Prostate gland (tissue), 2 donors: ENCODE data around the gene C16orf74. TPM values are rescaled to one million over a fixed set of nuclear protein-coding genes. Genes with fewer than 3 reads are reported as not detected.
A peak's percentile ranks its signal among the peaks of the same experiment; 100 is the strongest.

Experiments
- DNase-seq: peaks from one replicate; pipeline ENCODE4 v3.0.0-alpha.2; 2019; ENCODE audit warnings: low spot score
- H3K27ac ChIP-seq, 2 donors: fragments of 200-600 bp; sonication (generic); 2 replicates each; pipeline ENCODE4 v1.5.1; 2017 to 2019
- H3K27me3 ChIP-seq: fragments of 200-600 bp; sonication (generic); replicated peaks from 2 replicates; pipeline ENCODE4 v1.5.1; 2019; ENCODE audit not compliant: insufficient read depth
- H3K36me3 ChIP-seq, 2 donors: fragments of 200-600 bp; sonication (generic); 1 replicate in 1 of 2; 2 replicates in 1 of 2; pipeline versions ENCODE4 v1.5.1 to v1.8.1; 2017 to 2019
- H3K4me1 ChIP-seq: fragments of 200-600 bp; sonication (generic); replicated peaks from 2 replicates; pipeline ENCODE4 v1.5.1; 2019
- H3K4me3 ChIP-seq, 2 donors: fragments of 200-600 bp; sonication (generic); 2 replicates each; pipeline ENCODE4 v1.5.1; 2017 to 2019
- H3K9me3 ChIP-seq: fragments of 200-600 bp; sonication (generic); 2 replicates; pipeline ENCODE4 v1.5.1; 2017
- CTCF ChIP-seq, 4 experiments: fragments of 200-600 bp in 2 of 4; fragments of 450-650 bp in 2 of 4; sonication (generic) in 2 of 4; IDR thresholded peaks; 1 replicate in 3 of 4; 2 replicates in 1 of 4; pipeline ENCODE4 v1.5.1; 2016 to 2019; ENCODE audit warnings: antibody characterized with exemption in 4 of 4, mild to moderate bottlenecking in 2 of 4, moderate library complexity in 2 of 4
- POLR2A ChIP-seq: fragments of 450-650 bp; IDR thresholded peaks from one replicate; pipeline ENCODE4 v1.6.1; 2016; ENCODE audit warnings: antibody characterized with exemption, mild to moderate bottlenecking
- POLR2AphosphoS5 ChIP-seq: sonication (generic); formaldehyde crosslinking; IDR thresholded peaks from one replicate; pipeline ENCODE4 v1.6.1; 2017; ENCODE audit warnings: antibody characterized with exemption
- WGBS: methylation state at CpG from one replicate; pipeline ENCODE4 v1.1.5; 2018; 5-methylcytosine and 5-hydroxymethylcytosine counted together
- intact Hi-C: fragments of 100-400 bp; cut with DNase I; formaldehyde crosslinking; loops from one replicate; pipeline ENCODE4 v1.14.2; 2022
- microRNA counts, 2 donors: library from miRNA; unstranded; fragments of <30 nt; microRNA quantifications; one replicate each; lab custom pipeline; 2016 to 2017
- microRNA-seq: library from miRNA; unstranded; fragments of <30 nt; microRNA quantifications from one replicate; pipeline ENCODE4, GENCODE V29; 2016
- small RNA-seq, 2 donors: library from RNA; depleted of rRNA; stranded (forward); fragments of <200 nt; gene quantifications; one replicate each; pipeline ENCODE3, GENCODE V24; 2016
- total RNA-seq, 2 donors: library from RNA; depleted of rRNA; stranded (reverse); fragments of >200 nt; gene quantifications; one replicate each; pipeline ENCODE4 v1.1.0, GENCODE V29; 2016

The C16orf74 gene
- total RNA-seq, 2 donors from 2014 or later = 17.4 to 19.3 TPM

- H3K4me1 ChIP-seq = peaks cover 11% of the 10 kb centered on the region
- H3K9me3 ChIP-seq = no peaks in the 10 kb centered on the region
- peak; percentile 61 for TF ChIP-seq POLR2AphosphoS5
- TF ChIP-seq CTCF (IDR thresholded peaks at IDR 0.05) = peak; percentile 81 to 94 (median 89)
- no peak for TF ChIP-seq POLR2A
- intact Hi-C loops = no loop called here
- peaks cover 3 to 39% of the 10 kb centered on the region in 2 donors for H3K36me3 ChIP-seq
- H3K27me3 ChIP-seq = no peaks in the 10 kb centered on the region
- no peak overlapping the region for H3K4me3 ChIP-seq
- WGBS = 67% methylated on average over 9 of the region's 12 CpGs
- peak; percentile 73 for DNase-seq
- H3K27ac ChIP-seq = peak overlapping the region; percentile 48 to 50
These were observed 90.9 kb downstream of the C16orf74 start for GRCh38 chr16:85659805-85660511.

- 78% methylated on average over 8 of the region's 8 CpGs for WGBS
- Histone ChIP-seq H3K27me3 (no peaks in the 10 kb centered on the region), H3K4me1 (peaks cover 11% of the 10 kb centered on the region), H3K27ac (peak overlapping the region; percentile 48 to 50), H3K4me3 (no peak overlapping the region), H3K36me3 (peaks cover 3 to 33% of the 10 kb centered on the region in 2 donors), H3K9me3 (no peaks in the 10 kb centered on the region)
- intact Hi-C loops = no loop called here
- TF ChIP-seq CTCF (IDR thresholded peaks at IDR 0.05) = no peak
- TF ChIP-seq POLR2AphosphoS5 = no peak
- no peak for TF ChIP-seq POLR2A
- DNase-seq = no peak
These were observed 91.6 kb downstream of the C16orf74 start for GRCh38 chr16:85659336-85659735.

- intact Hi-C loops = no loop called here
- H3K36me3 ChIP-seq = peaks cover 3 to 26% of the 10 kb centered on the region in 2 donors
- H3K27me3 ChIP-seq = no peaks in the 10 kb centered on the region
- no peaks in the 10 kb centered on the region for H3K9me3 ChIP-seq
- H3K27ac ChIP-seq = peak overlapping the region; percentile 48 to 50
- no peak overlapping the region for H3K4me3 ChIP-seq
- no peak for DNase-seq
- TF ChIP-seq POLR2AphosphoS5 (peak; percentile 16), CTCF (IDR thresholded peaks at IDR 0.05) (no peak), POLR2A (no peak)
- H3K4me1 ChIP-seq = peaks cover 16% of the 10 kb centered on the region
- WGBS = 87% methylated on average over 18 of the region's 18 CpGs
These were observed 92.2 kb downstream of the C16orf74 start for GRCh38 chr16:85658504-85659326.

- Histone ChIP-seq H3K27me3 (no peaks in the 10 kb centered on the region), H3K9me3 (no peaks in the 10 kb centered on the region), H3K4me3 (no peak overlapping the region), H3K27ac (peak overlapping the region in 1 of 2 donors; percentile 48), H3K4me1 (peaks cover 21% of the 10 kb centered on the region), H3K36me3 (peaks cover 0 to 20% of the 10 kb centered on the region in 2 donors)
- intact Hi-C loops = no loop called here
- DNase-seq = no peak
- TF ChIP-seq POLR2AphosphoS5 (no peak), CTCF (IDR thresholded peaks at IDR 0.05) (no peak), POLR2A (no peak)
- 84% methylated on average over 3 of the region's 3 CpGs for WGBS
These were observed 92.9 kb downstream of the C16orf74 start for GRCh38 chr16:85657996-85658395.

MicroRNAs within 50 kb of the gene (microRNA counts, 767-probe panel; counts per million panel counts)
- microRNA hsa-miR-1910 (lab: Ali Mortazavi, UCI) = 0 to 431 counts per million in 2 donors

Small RNA genes lying within 50 kb of the gene (microRNA-seq; reads per million reads assigned to microRNA genes)
- not detected for gene MIR1910

Small RNA genes lying within 50 kb of the gene (small RNA-seq; reads per million reads assigned to genes)
- gene RN7SL381P (0 reads per million in 2 donors), gene RNU1-103P (0 reads per million in 2 donors)

Other genes with a start within 250 kb of the C16orf74 start
- gene GSE1, start 137.8 kb downstream of the C16orf74 start, total RNA-seq = 100 to 1,000 TPM in 1 of 2 donors, 10 to 100 TPM in 1; 41.4 to 146 TPM
- 1 to 10 TPM; 4.5 to 6.2 TPM for gene GINS2, start 62.1 kb downstream of the C16orf74 start, total RNA-seq
- gene EMC8, start 48.4 kb upstream of the C16orf74 start, total RNA-seq = 10 to 100 TPM; 30.2 to 38.8 TPM
- gene COX4I1, start 48.6 kb upstream of the C16orf74 start, total RNA-seq = 100 to 1,000 TPM; 345 to 562 TPM
- 10 to 100 TPM in 1 of 2 donors, 1 to 10 TPM in 1; 1.8 to 21.2 TPM for gene IRF8, start 148.1 kb upstream of the C16orf74 start, total RNA-seq